H9 (cell line): ENCODE results near the gene TMCO4. TPM values are rescaled to one million over a fixed set of nuclear protein-coding genes. Genes with fewer than 3 reads are reported as not detected.

Source experiments
- DNase-seq: peaks from one replicate; pipeline ENCODE4 v3.0.0-alpha.2; 2017
- H2AFZ ChIP-seq: one replicate; pipeline ENCODE4 v1.6.1; 2013; ENCODE audit warnings: mild to moderate bottlenecking, low read length, control low read depth, moderate library complexity
- H2AK5ac ChIP-seq: 2 replicates; pipeline ENCODE4 v1.6.1; 2013; ENCODE audit warnings: low read length, control low read depth, mixed read lengths; ENCODE audit not compliant: insufficient read length
- H2BK120ac ChIP-seq: one replicate; pipeline ENCODE4 v1.6.1; 2013; ENCODE audit warnings: low read depth, mild to moderate bottlenecking, low read length, control low read depth, inconsistent platforms; ENCODE audit not compliant: poor library complexity, severe bottlenecking
- H2BK12ac ChIP-seq: 2 replicates; pipeline ENCODE4 v1.6.1; 2013; ENCODE audit warnings: low read length, control low read depth, mixed read lengths, low read depth; ENCODE audit not compliant: insufficient read length
- H2BK15ac ChIP-seq: 2 replicates; pipeline ENCODE4 v1.6.1; 2013; ENCODE audit warnings: low read depth, low read length, control low read depth
- H2BK20ac ChIP-seq: one replicate; pipeline ENCODE4 v1.6.1; 2013; ENCODE audit warnings: low read depth, mild to moderate bottlenecking, low read length, control low read depth, inconsistent platforms; ENCODE audit not compliant: poor library complexity, severe bottlenecking
- H2BK5ac ChIP-seq: 2 replicates; pipeline ENCODE4 v1.6.1; 2013; ENCODE audit warnings: low read length, control low read depth, mixed read lengths; ENCODE audit not compliant: insufficient read length
- H3K14ac ChIP-seq: 2 replicates; pipeline ENCODE4 v1.6.1; 2013; ENCODE audit warnings: low read length, control low read depth; ENCODE audit not compliant: insufficient read depth
- H3K18ac ChIP-seq: 2 replicates; pipeline ENCODE4 v1.6.1; 2013; ENCODE audit warnings: low read depth, mild to moderate bottlenecking, mixed read lengths, low read length, control low read depth; ENCODE audit not compliant: insufficient read length
- H3K23ac ChIP-seq: 2 replicates; pipeline ENCODE4 v1.6.1; 2013; ENCODE audit warnings: low read length, control low read depth, mixed read lengths, low read depth; ENCODE audit not compliant: insufficient read length
- H3K23me2 ChIP-seq: 2 replicates; pipeline ENCODE4 v1.6.1; 2013; ENCODE audit warnings: low read depth, mild to moderate bottlenecking, mixed read lengths, low read length, control low read depth; ENCODE audit not compliant: insufficient read length, poor library complexity, severe bottlenecking
- H3K27ac ChIP-seq: 2 replicates; pipeline ENCODE4 v1.5.1; 2013; ENCODE audit warnings: low read length, control low read depth, mixed read lengths, low read depth; ENCODE audit not compliant: insufficient read length
- H3K27me3 ChIP-seq: 2 replicates; pipeline ENCODE4 v1.6.1; 2013; ENCODE audit warnings: low read length, control low read depth, inconsistent platforms; ENCODE audit not compliant: insufficient read depth
- H3K4ac ChIP-seq: 2 replicates; pipeline ENCODE4 v1.6.1; 2013; ENCODE audit warnings: low read depth, mild to moderate bottlenecking, control low read depth, inconsistent platforms, low read length, moderate library complexity
- H3K4me1 ChIP-seq: 2 replicates; pipeline ENCODE4 v1.6.1; 2013; ENCODE audit warnings: low read length, control low read depth, inconsistent platforms; ENCODE audit not compliant: insufficient read depth
- H3K4me2 ChIP-seq: 2 replicates; pipeline ENCODE4 v1.6.1; 2013; ENCODE audit warnings: low read length, control low read depth, mixed read lengths; ENCODE audit not compliant: insufficient read length, insufficient read depth
- H3K56ac ChIP-seq: 2 replicates; pipeline ENCODE4 v1.6.1; 2013; ENCODE audit warnings: low read depth, mild to moderate bottlenecking, mixed read lengths, low read length, control low read depth; ENCODE audit not compliant: insufficient read length
- H3K79me1 ChIP-seq: 2 replicates; pipeline ENCODE4 v1.6.1; 2013; ENCODE audit warnings: low read depth, mild to moderate bottlenecking, moderate library complexity, low read length, control low read depth, inconsistent platforms; ENCODE audit not compliant: insufficient read depth, poor library complexity, severe bottlenecking
- H3K79me2 ChIP-seq: 2 replicates; pipeline ENCODE4 v1.6.1; 2013; ENCODE audit warnings: low read length, control low read depth, inconsistent platforms; ENCODE audit not compliant: insufficient read depth
- H3K9ac ChIP-seq: 2 replicates; pipeline ENCODE4 v1.6.1; 2013; ENCODE audit warnings: low read length, control low read depth, mixed read lengths; ENCODE audit not compliant: insufficient read length; ENCODE audit errors: extremely low read depth
- H3K9me3 ChIP-seq: one replicate; pipeline ENCODE4 v1.6.1; 2013; ENCODE audit warnings: low read depth, low read length, inconsistent platforms; ENCODE audit not compliant: control insufficient read depth
- H3T11ph ChIP-seq: one replicate; pipeline ENCODE4 v1.6.1; 2013; ENCODE audit warnings: mild to moderate bottlenecking, low read length, control low read depth, inconsistent platforms
- H4K20me1 ChIP-seq: one replicate; pipeline ENCODE4 v1.6.1; 2013; ENCODE audit not compliant: control insufficient read depth, insufficient read length, insufficient read depth
- H4K5ac ChIP-seq: 2 replicates; pipeline ENCODE4 v1.6.1; 2013; ENCODE audit warnings: low read depth, mild to moderate bottlenecking, mixed read lengths, low read length, control low read depth; ENCODE audit not compliant: insufficient read length
- H4K8ac ChIP-seq: replicated peaks from 2 replicates; pipeline ENCODE4 v1.6.1; 2013; ENCODE audit warnings: low read length, control low read depth, mixed read lengths, low read depth; ENCODE audit not compliant: insufficient read length
- H4K91ac ChIP-seq: 2 replicates; pipeline ENCODE4 v1.6.1; 2013; ENCODE audit warnings: low read depth, mild to moderate bottlenecking, moderate library complexity, mixed read lengths, low read length, control low read depth; ENCODE audit not compliant: insufficient read length
- H3K27ac Mint-ChIP-seq, 3 experiments: 2 replicates in 2 of 3; 3 replicates in 1 of 3; pipeline ENCODE4 v1.8.0; 2020 to 2021; ENCODE audit warnings: mixed read lengths in 3 of 3, mild to moderate bottlenecking in 1 of 3, moderate library complexity in 1 of 3
- H3K27me3 Mint-ChIP-seq: 2 replicates; pipeline ENCODE4 v1.8.0; 2021; ENCODE audit warnings: low read depth, mild to moderate bottlenecking, moderate library complexity, mixed read lengths
- H3K36me3 Mint-ChIP-seq, 3 experiments: 2 replicates in 2 of 3; 3 replicates in 1 of 3; pipeline ENCODE4 v1.8.0; 2020 to 2021; ENCODE audit warnings: low read depth in 3 of 3, mixed read lengths in 3 of 3; ENCODE audit not compliant: insufficient read depth in 1 of 3
- H3K4me1 Mint-ChIP-seq, 2 experiments: 2 replicates each; pipeline ENCODE4 v1.8.0; 2020; ENCODE audit warnings: mixed read lengths in 2 of 2
- H3K4me3 Mint-ChIP-seq, 2 experiments: 2 replicates in 1 of 2; 3 replicates in 1 of 2; pipeline ENCODE4 v1.8.0; 2020 to 2021; ENCODE audit warnings: mild to moderate bottlenecking in 2 of 2, mixed read lengths in 2 of 2, moderate library complexity in 1 of 2
- H3K9me3 Mint-ChIP-seq, 2 experiments: 2 replicates in 1 of 2; 3 replicates in 1 of 2; pipeline ENCODE4 v1.8.0; 2020; ENCODE audit warnings: mild to moderate bottlenecking in 2 of 2, mixed read lengths in 2 of 2, moderate library complexity in 1 of 2
- WGBS: extraction: QIAGEN DNeasy Blood & Tissue Kit; methylation state at CpG from one replicate; pipeline ENCODE4 v1.1.7; 2013; ENCODE audit warnings: missing lambda C conversion rate, low lambda C conversion rate, mixed read lengths; ENCODE audit not compliant: insufficient read length; ENCODE audit errors: extremely low coverage; 5-methylcytosine and 5-hydroxymethylcytosine counted together
- total RNA-seq: library from RNA; stranded (reverse); gene quantifications from 2 replicates; pipeline ENCODE4 v1.2.1, GENCODE V29; 2021
- TF ChIP-seq, protein P1 (sequence below): fragments of 200-600 bp; sonication (generic); conservative IDR thresholded peaks from 3 replicates; pipeline ENCODE4 v1.8.0; 2021; ENCODE audit warnings: antibody characterized with exemption, mild to moderate bottlenecking

TMCO4 gene
- total RNA-seq, 1 experiment from 2014 or later = 4.0 TPM

DNA sequence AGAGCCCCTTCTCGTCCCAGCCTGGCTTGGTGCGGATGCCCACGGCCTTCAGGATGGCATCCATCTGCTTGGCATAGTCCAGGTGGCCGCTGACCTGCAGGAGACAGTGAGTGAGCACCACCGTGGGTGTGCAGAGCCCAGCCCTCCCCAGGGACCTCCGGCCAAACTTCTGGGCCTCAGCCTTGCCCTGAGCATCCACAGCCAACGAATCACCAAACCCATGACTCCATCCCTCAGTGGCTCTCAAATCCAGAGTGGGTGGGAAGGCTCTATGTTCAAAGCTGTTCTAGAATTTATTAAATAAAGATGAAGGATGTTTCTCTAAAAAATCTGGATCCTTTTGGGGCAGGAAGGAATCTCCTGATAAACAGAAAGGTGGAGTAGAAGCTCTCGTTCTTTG lies 116.4 kb downstream of the TMCO4 start:
- H4K91ac ChIP-seq = no peak overlapping the region
- H2BK5ac ChIP-seq = no peak overlapping the region
- Mint-ChIP-seq H3K36me3 (peaks cover 0 to 4% (median 0%) of the 10 kb centered on the region in 3 experiments; a peak in 2 of 7 replicates), H3K4me1 (peaks cover 22 to 45% of the 10 kb centered on the region in 2 experiments), H3K4me3 (no peak overlapping the region), H3K9me3 (peaks cover 0 to 4% of the 10 kb centered on the region in 2 experiments; a peak in 2 of 5 replicates), H3K27me3 (peaks cover 7% of the 10 kb centered on the region), H3K27ac (no peak overlapping the region)
- no peaks in the 10 kb centered on the region for H3K27me3 ChIP-seq
- no peak overlapping the region for H4K5ac ChIP-seq
- no peak overlapping the region for H3K4ac ChIP-seq
- no peak overlapping the region for H2AK5ac ChIP-seq
- no peaks in the 10 kb centered on the region for H4K20me1 ChIP-seq
- H2AFZ ChIP-seq = no peak overlapping the region
- no CpG with 5 or more reads among the region's 8 CpGs for WGBS
- no peak for DNase-seq
- H3K14ac ChIP-seq = no peak overlapping the region; the same call in 1 of the 2 replicates
- H3T11ph ChIP-seq = no peak overlapping the region
- no peaks in the 10 kb centered on the region for H3K79me2 ChIP-seq
- TF ChIP-seq, protein P1, sequence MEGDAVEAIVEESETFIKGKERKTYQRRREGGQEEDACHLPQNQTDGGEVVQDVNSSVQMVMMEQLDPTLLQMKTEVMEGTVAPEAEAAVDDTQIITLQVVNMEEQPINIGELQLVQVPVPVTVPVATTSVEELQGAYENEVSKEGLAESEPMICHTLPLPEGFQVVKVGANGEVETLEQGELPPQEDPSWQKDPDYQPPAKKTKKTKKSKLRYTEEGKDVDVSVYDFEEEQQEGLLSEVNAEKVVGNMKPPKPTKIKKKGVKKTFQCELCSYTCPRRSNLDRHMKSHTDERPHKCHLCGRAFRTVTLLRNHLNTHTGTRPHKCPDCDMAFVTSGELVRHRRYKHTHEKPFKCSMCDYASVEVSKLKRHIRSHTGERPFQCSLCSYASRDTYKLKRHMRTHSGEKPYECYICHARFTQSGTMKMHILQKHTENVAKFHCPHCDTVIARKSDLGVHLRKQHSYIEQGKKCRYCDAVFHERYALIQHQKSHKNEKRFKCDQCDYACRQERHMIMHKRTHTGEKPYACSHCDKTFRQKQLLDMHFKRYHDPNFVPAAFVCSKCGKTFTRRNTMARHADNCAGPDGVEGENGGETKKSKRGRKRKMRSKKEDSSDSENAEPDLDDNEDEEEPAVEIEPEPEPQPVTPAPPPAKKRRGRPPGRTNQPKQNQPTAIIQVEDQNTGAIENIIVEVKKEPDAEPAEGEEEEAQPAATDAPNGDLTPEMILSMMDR = no peak
- no peak overlapping the region for H2BK120ac ChIP-seq
- H3K23ac ChIP-seq = no peak overlapping the region
- no peak overlapping the region for H3K27ac ChIP-seq
- H3K79me1 ChIP-seq = no peaks in the 10 kb centered on the region
- no peak overlapping the region for H3K56ac ChIP-seq
- no peaks in the 10 kb centered on the region for H3K23me2 ChIP-seq
- no peak overlapping the region for H2BK15ac ChIP-seq
- no peak overlapping the region for H2BK20ac ChIP-seq
- no peak overlapping the region for H4K8ac ChIP-seq
- no peaks in the 10 kb centered on the region for H3K9me3 ChIP-seq
- no peak overlapping the region for H3K9ac ChIP-seq
- no peak overlapping the region for H3K18ac ChIP-seq
- no peaks in the 10 kb centered on the region; the same call in 1 of the 2 replicates for H3K4me1 ChIP-seq
- H2BK12ac ChIP-seq = no peak overlapping the region
- no peak overlapping the region for H3K4me2 ChIP-seq
